ENCODE results near the gene ROPN1. TPM values are rescaled to one million over a fixed set of nuclear protein-coding genes. Genes with fewer than 3 reads are reported as not detected.

Gene ROPN1
- total RNA-seq, 1 donor from 2014 or later, result not detected

DNA sequence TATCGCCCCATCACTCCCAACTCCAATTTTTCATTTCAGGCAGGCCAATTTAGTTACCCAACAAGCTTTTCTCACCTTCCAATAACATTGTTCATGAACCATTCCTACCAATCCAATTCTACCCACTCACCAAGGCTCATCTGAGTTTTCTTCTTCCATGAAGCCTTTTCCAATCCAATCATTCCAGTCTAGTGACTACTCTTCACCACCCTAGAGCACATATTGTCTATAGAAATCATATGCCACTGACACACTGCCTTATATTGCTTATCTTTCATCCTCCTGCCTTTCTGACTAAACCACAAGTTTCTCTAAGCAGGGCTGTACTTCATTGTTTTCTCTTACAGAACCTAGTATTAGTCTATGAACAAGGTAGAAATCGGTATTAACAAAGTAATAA, 42.3 kb downstream of the ROPN1 start:
- Histone ChIP-seq H3K36me3 (ENCODE audit: control insufficient read depth, insufficient read depth, low read length) (peaks cover 3% of the 10 kb centered on the region), H3K27me3 (ENCODE audit: control insufficient read depth, insufficient read depth, low read length) (no peaks in the 10 kb centered on the region), H3K4me3 (ENCODE audit: low read depth, low read length) (no peak overlapping the region)
- FAIRE-seq, result no peak
- peak; percentile 29 for DNase-seq (ENCODE audit: low read depth)
- TF ChIP-seq, protein P1, sequence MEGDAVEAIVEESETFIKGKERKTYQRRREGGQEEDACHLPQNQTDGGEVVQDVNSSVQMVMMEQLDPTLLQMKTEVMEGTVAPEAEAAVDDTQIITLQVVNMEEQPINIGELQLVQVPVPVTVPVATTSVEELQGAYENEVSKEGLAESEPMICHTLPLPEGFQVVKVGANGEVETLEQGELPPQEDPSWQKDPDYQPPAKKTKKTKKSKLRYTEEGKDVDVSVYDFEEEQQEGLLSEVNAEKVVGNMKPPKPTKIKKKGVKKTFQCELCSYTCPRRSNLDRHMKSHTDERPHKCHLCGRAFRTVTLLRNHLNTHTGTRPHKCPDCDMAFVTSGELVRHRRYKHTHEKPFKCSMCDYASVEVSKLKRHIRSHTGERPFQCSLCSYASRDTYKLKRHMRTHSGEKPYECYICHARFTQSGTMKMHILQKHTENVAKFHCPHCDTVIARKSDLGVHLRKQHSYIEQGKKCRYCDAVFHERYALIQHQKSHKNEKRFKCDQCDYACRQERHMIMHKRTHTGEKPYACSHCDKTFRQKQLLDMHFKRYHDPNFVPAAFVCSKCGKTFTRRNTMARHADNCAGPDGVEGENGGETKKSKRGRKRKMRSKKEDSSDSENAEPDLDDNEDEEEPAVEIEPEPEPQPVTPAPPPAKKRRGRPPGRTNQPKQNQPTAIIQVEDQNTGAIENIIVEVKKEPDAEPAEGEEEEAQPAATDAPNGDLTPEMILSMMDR (IDR thresholded peaks at IDR 0.05; ENCODE audit: insufficient read depth, low read length, severe bottlenecking), result no peak

DNA sequence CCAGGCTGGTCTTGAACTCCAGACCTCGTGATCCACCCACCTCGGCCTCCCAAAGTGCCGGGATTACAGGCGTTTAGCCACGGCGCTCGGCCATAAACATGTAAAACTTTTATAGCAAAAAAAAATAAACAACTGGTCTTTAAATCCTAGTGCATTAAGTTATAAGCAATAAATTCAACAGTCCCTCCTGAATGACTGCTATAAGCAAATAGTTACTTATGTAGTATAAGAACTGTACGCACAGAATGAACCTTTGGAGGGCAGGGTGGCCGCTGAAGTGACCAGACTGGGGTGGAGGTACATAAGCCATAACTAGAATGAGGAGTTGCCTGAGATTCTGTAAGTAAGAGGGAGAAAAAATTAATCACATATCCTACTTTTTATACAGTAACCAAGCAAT, 43.5 kb downstream of the ROPN1 start:
- FAIRE-seq (no peak), DNase-seq (ENCODE audit: low read depth) (no peak)
- TF ChIP-seq, protein P1 (IDR thresholded peaks at IDR 0.05; ENCODE audit: insufficient read depth, low read length, severe bottlenecking), result no peak
- Histone ChIP-seq H3K27me3 (ENCODE audit: control insufficient read depth, insufficient read depth, low read length) (no peaks in the 10 kb centered on the region), H3K36me3 (ENCODE audit: control insufficient read depth, insufficient read depth, low read length) (peaks cover 3% of the 10 kb centered on the region), H3K4me3 (ENCODE audit: low read depth, low read length) (no peak overlapping the region)

DNA sequence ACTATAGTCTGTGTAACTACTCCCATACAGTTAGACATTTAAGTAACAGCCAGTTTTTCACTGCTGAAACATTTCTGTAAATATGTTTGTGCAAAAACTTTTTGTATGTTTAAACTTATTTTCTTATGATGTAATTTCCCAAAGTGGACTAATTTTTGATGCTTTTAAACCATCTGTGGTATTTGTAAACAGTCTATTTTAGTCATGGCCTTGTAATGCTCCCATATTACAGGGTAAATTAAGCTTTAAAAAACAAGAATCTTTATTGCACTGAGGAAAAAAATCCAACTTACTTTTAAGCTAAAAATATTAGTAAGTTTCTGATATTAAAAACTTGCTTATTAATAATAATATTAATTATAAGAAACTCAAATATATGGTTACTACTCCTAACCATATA, 44.4 kb downstream of the ROPN1 start:
- DNase-seq (ENCODE audit: low read depth) (no peak), FAIRE-seq (no peak)
- TF ChIP-seq, protein P1 (IDR thresholded peaks at IDR 0.05; ENCODE audit: insufficient read depth, low read length, severe bottlenecking), result no peak
- no peak overlapping the region for H3K4me3 ChIP-seq (ENCODE audit: low read depth, low read length)
- peaks cover 5% of the 10 kb centered on the region for H3K36me3 ChIP-seq (ENCODE audit: control insufficient read depth, insufficient read depth, low read length)
- H3K27me3 ChIP-seq (ENCODE audit: control insufficient read depth, insufficient read depth, low read length), result no peaks in the 10 kb centered on the region

DNA sequence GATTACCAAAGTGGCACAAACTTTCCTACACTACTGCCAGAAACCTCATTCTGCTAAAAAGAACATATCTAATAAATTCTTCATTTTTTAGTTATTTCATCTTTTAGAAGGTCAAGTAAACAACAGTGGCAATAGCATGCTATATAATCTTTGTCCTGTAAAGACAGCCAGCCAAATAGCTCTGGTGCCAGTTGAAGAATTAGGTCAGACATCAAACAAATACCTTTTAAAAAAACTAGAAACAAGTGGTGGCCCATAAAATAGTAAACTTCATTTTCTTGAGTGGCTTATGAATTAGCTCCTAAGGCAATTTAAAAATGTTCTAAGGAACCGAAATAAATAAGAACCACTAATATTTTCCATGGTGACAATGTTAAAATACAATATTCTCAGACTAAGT, 50.4 kb downstream of the ROPN1 start:
- FAIRE-seq (no peak), DNase-seq (ENCODE audit: low read depth) (no peak)
- no peak overlapping the region for H3K4me3 ChIP-seq (ENCODE audit: low read depth, low read length)
- TF ChIP-seq, protein P1 (IDR thresholded peaks at IDR 0.05; ENCODE audit: insufficient read depth, low read length, severe bottlenecking), result no peak
- H3K36me3 ChIP-seq (ENCODE audit: control insufficient read depth, insufficient read depth, low read length), result peaks cover 2% of the 10 kb centered on the region
- no peaks in the 10 kb centered on the region for H3K27me3 ChIP-seq (ENCODE audit: control insufficient read depth, insufficient read depth, low read length)

DNA sequence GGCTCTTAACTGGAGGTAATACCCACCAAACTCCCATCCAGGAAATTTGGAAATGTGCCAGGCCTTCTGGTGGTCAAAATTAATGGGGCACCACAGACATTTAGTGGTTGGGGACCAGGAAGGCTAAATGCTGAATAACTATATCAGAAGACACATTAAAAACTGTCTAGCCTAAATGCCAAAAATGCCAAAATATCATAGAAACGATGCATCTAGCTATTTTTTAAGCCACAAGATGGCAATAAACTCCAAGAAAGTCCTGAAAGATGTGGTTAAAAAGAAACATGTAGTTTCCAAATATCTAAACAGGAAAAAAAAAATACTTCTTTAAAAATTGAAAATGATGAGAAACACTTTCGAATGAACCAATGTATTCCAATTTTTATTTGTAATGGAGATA, 50.8 kb downstream of the ROPN1 start:
- TF ChIP-seq, protein P1 (IDR thresholded peaks at IDR 0.05; ENCODE audit: insufficient read depth, low read length, severe bottlenecking), result no peak
- Histone ChIP-seq H3K36me3 (ENCODE audit: control insufficient read depth, insufficient read depth, low read length) (peaks cover 2% of the 10 kb centered on the region), H3K27me3 (ENCODE audit: control insufficient read depth, insufficient read depth, low read length) (no peaks in the 10 kb centered on the region), H3K4me3 (ENCODE audit: low read depth, low read length) (no peak overlapping the region)
- FAIRE-seq, result no peak
- DNase-seq (ENCODE audit: low read depth), result no peak

DNA sequence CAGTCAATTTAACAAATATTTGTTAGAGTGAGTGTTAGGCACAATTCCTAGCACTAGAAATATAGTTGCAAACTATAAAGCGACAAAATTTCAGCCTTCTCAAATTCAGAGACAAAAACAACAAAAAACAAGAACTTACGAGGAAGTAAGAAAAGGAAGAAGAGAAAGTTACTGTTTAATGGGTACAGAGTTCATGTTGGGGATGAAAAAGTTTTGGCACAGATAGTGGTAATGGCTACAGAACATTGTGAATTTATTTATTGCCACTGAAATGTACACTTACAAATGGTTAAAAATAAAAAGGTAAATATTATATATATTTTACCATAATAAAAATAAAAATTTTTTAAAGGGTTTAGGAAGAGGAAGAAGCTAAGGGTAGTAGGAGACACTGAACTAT, 52.2 kb downstream of the ROPN1 start:
- DNase-seq (ENCODE audit: low read depth) (no peak), FAIRE-seq (no peak)
- TF ChIP-seq, protein P1 (IDR thresholded peaks at IDR 0.05; ENCODE audit: insufficient read depth, low read length, severe bottlenecking), result no peak
- H3K4me3 ChIP-seq (ENCODE audit: low read depth, low read length), result no peak overlapping the region
- peaks cover 2% of the 10 kb centered on the region for H3K36me3 ChIP-seq (ENCODE audit: control insufficient read depth, insufficient read depth, low read length)
- H3K27me3 ChIP-seq (ENCODE audit: control insufficient read depth, insufficient read depth, low read length), result no peaks in the 10 kb centered on the region

Data from bronchial epithelial cell (primary cell).